NCI-H345 (cell line): ENCODE measurements around the gene DYNC2H1.

Experiments
- DNase-seq: peaks from one replicate; lab custom pipeline; 2025; lab: John Stamatoyannopoulos, UW

The DYNC2H1 gene

GRCh38 chr11:103465555-103466140, 356.4 kb downstream of the DYNC2H1 start:
- no peak for DNase-seq

- no peak for DNase-seq
Measured at GRCh38 chr11:103471546-103471945, 362.3 kb downstream of the DYNC2H1 start.

- no peak for DNase-seq
Measured at GRCh38 chr11:103476874-103477273, 367.6 kb downstream of the DYNC2H1 start.

GRCh38 chr11:103480421-103480820, 371.2 kb downstream of the DYNC2H1 start:
- no peak for DNase-seq

- no peak for DNase-seq
Measured at GRCh38 chr11:103483996-103484395, 374.8 kb downstream of the DYNC2H1 start.

- no peak for DNase-seq
Measured at GRCh38 chr11:103484545-103484944, 375.3 kb downstream of the DYNC2H1 start.

GRCh38 chr11:103486604-103487003, 377.4 kb downstream of the DYNC2H1 start:
- DNase-seq, result no peak

GRCh38 chr11:103487113-103487512, 377.9 kb downstream of the DYNC2H1 start:
- DNase-seq, result no peak

- no peak for DNase-seq
Measured at GRCh38 chr11:103488031-103488461, 378.8 kb downstream of the DYNC2H1 start.

- no peak for DNase-seq
Measured at GRCh38 chr11:103488579-103488978, 379.4 kb downstream of the DYNC2H1 start.

- DNase-seq, result no peak
Measured at GRCh38 chr11:103491777-103492176, 382.6 kb downstream of the DYNC2H1 start.

- DNase-seq, result no peak
Measured at GRCh38 chr11:103494491-103494890, 385.3 kb downstream of the DYNC2H1 start.

GRCh38 chr11:103497268-103497667, 388.0 kb downstream of the DYNC2H1 start:
- no peak for DNase-seq

- DNase-seq, result no peak
Measured at GRCh38 chr11:103499710-103500340, 390.6 kb downstream of the DYNC2H1 start.

- DNase-seq, result no peak
Measured at GRCh38 chr11:103515283-103515682, 406.1 kb downstream of the DYNC2H1 start.

- no peak for DNase-seq
Measured at GRCh38 chr11:103520792-103521191, 411.6 kb downstream of the DYNC2H1 start.

- DNase-seq, result no peak
Measured at GRCh38 chr11:103525069-103525468, 415.8 kb downstream of the DYNC2H1 start.

- no peak for DNase-seq
Measured at GRCh38 chr11:103528046-103528445, 418.8 kb downstream of the DYNC2H1 start.

GRCh38 chr11:103528596-103528995, 419.4 kb downstream of the DYNC2H1 start:
- no peak for DNase-seq

- no peak for DNase-seq
Measured at GRCh38 chr11:103529181-103529684, 420.0 kb downstream of the DYNC2H1 start.
